NCI-H1694 treated with DMSO at 0.1 percent for 48 hours (cell line): ENCODE data around the gene TEX9.
A peak's percentile ranks its signal among the peaks of the same experiment; 100 is the strongest.
"Not testable (repeated sequence)": the region's sequence is repeated elsewhere in the genome, so short reads cannot be mapped to it uniquely, and the experiment has no call there.

Experiments used
- DNase-seq: peaks from one replicate; lab custom pipeline; 2025; lab: John Stamatoyannopoulos, UW

The TEX9 gene

DNA sequence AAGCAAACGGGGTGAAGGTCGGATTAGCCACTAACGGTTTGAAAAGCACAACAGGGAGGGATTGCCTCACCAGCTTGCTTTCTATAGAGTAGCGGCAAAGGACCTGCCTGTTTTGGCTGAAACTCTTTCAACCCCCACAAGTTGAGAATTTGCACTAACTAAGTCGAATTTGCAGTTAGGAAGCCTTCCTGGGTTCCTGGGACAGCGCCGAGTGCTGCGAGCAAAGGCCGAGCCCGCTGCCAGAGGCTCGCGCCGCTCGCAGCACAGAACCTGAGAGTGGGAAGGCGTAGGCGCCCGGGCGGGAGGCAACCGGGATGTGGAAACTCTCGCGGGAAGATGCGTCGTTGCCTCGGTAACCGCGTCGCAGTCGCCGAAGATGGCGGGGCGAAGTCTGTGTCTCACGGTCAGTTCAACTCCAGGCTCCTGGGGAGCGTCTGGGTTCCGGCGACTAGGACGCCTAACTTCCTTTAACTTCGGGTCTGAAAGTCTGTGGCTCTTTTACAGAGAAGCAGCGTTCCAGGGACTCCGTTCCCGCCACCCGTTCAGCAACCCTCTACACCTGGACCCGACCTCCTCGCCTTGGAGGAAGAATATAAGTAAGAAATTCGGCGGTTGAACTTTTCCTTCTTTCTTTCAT, at the start of gene TEX9:
TEX9 (plus strand) TSS at position 352 of the 637 bp plus-strand sequence; CDS start at position 377, 25 bp downstream.
- peak; percentile 59 for DNase-seq

DNA sequence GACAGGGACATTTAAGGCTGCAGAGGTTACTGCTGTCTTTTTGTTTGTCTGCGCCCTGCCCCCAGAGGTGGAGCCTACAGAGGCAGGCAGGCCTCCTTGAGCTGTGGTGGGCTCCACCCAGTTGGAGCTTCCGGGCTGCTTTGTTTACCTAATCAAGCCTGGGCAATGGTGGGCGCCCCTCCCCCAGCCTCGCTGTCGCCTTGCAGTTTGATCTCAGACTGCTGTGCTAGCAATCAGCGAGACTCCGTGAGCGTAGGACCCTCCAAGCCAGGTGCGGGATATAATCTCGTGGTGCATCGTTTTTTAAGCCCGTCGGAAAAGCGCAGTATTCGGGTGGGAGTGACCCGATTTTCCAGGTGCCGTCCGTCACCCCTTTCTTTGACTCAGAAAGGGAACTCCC, 48.7 kb upstream of the TEX9 start:
- DNase-seq = not testable (repeated sequence)

GRCh38 chr15:56320316-56320715, 44.9 kb upstream of the TEX9 start:
- no peak for DNase-seq

GRCh38 chr15:56320861-56321260, 44.4 kb upstream of the TEX9 start:
- DNase-seq = no peak

GRCh38 chr15:56322444-56322843, 42.8 kb upstream of the TEX9 start:
- DNase-seq = no peak

DNA sequence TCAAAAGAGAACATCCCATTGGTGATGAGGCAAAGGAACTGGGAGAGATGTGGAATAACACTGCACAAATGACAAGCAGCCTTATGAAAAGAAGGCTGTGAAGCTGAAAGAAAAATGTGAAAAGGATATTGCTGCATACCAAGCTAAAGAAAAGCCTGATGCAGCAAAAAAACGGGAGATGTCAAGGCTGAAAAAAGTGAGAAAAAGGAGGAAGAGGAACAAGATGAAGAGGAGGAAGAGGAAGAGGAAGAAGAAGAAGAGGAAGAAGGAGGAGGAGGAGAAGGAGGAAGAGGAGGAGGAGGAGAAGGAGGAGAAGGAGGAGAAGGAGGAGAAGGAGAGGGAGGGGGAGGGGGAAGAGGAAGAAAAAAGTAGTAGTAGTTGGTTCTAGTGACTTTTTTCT, 41.8 kb upstream of the TEX9 start:
- DNase-seq = no peak

- DNase-seq = no peak
Measured at GRCh38 chr15:56325186-56325585, 40.0 kb upstream of the TEX9 start.

GRCh38 chr15:56327721-56328502, 37.3 kb upstream of the TEX9 start:
- no peak for DNase-seq

- DNase-seq = no peak
Measured at GRCh38 chr15:56337084-56337725, 28.0 kb upstream of the TEX9 start.

- no peak for DNase-seq
Measured at GRCh38 chr15:56339594-56339993, 25.6 kb upstream of the TEX9 start.

- DNase-seq = no peak
Measured at GRCh38 chr15:56341201-56341600, 24.0 kb upstream of the TEX9 start.

DNA sequence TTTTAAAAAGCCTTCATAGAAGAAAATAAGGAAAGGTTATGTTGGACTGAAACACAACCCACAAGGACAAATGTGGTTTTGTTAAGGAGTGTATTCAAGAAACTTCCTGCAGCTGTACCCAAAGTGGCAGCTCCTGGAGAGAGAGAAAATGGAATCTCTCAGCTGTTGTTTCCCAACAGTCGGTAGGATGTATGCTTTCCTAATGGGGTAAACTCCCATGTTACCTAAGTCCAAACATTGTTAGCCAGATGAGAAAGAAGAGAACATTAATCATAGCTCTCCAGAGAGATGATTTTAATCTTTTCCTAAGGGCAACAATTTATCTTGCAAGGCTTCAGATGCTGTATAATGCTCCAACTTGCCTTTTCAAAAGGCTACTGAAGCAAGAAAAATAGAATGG, 22.6 kb upstream of the TEX9 start:
- DNase-seq = no peak

DNA sequence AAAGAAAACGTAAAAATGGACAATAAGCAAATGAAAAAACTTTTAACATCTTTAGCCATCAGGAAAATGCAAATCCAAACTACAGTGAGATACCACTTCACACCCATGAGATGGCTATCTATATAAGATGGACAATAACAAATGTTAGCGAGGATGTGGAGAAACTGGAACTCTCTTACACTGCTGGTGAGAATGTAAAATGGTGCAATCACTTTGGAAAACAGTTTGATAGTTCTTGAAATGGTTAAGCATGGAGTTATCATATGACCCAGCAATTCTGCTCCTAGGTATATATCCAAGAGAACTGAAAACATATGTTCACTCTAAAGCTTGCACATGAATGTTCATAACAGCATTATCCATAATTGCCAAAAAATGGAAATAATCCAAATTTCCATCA, 21.3 kb upstream of the TEX9 start:
- DNase-seq = no peak

DNA sequence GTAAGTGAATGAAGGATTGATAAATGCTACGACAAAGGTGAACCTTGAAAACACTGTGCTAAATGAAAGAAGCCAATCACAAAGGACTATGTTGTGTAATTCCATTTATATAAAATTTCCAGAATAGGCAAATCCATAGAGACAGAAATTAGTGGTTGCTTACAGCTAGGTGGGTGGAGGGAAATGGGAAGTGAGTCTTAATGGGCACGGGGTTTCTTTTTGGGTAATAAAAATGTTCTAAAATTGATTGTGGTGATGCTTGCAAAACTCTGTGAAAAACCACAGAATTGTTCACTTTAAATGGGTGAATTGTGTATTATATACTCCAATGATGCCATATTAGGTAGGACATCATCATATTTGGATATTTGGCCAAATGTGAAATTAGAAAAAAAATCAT, 20.9 kb upstream of the TEX9 start:
- DNase-seq = no peak

- no peak for DNase-seq
Measured at GRCh38 chr15:56346414-56346813, 18.8 kb upstream of the TEX9 start.

- no peak for DNase-seq
Measured at GRCh38 chr15:56349554-56349953, 15.7 kb upstream of the TEX9 start.

DNA sequence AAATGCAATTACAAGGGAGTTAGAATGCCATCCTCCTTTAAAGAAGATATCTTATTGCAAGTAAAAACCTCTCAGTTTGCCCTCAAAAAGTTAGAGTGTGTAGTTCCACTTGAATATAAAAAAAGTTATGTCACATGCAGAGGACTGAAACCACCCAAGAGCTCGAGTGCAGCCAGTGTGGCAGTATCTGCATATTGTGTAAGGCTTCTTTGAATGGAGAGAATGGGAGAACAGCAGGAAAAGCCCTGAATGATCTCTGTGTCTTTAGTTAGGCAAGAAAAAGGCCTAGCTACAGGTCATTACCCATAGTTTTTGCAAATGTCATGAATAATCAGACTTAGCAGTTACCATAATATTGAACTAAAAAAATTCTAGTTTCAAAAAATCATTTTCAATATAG, 13.9 kb upstream of the TEX9 start:
- no peak for DNase-seq

DNA sequence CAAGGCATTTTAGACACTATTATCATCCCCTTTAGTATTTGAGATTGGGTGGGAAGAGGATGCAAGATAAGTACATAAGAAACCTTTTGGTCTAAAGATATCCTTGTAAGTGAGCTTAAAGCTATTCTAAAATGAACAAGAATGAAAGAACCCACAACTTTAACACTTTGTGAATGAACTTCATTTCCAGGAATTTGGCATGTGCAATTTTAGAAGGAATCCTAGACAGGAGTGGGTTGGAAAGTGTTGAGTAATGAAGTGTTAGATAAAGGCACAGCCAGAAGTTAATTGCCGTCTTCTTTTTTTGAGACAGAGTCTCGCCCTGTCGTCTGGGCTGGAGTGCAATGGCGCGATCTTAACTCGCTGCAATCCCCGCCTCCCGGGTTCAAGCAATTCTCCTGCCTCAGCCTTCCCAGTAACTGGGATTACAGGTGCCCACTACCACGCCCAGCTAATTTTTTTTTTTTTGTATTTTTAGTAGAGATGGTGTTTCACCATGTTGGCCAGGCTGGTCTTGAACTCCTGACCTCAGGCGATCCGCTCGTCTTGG, 13.2 kb upstream of the TEX9 start:
- DNase-seq = no peak

DNA sequence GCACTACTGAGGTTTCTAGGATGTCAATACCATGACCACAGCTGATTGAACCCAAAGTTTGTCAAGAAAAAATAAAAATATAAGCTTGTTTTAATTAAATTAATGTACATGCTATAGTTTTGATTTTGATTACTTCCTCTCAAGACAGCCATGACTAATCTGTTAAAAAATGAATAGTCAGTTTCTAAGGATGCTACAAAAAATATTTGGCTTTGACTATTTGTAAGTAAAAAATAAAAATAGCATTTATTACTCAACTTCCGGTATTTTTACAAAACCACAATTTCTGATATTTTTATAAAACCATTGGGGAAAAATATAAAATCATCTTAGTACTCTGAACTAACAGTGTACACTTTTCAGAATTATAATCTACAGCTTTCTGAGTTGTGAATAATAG, 12.1 kb upstream of the TEX9 start:
- DNase-seq = no peak

DNA sequence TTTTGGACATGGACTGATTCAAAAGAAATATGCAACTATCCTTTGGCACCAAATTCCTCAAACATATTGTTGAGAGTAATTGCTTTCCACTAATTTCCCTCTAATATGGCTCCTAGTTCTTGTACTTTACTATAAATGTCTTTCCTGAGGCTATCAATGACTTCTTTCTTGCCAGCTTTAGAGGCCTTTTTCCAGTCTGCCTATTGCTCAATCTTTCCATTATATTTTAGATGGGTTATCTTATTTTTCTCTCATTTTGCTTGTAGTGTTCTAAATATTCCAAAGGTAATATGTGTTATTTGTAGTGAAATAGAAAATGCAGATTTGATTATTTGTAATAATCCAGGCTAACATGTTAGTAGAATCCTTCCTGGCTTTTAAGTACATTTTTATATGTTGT, 11.5 kb upstream of the TEX9 start:
- DNase-seq = no peak

GRCh38 chr15:56356616-56357015, 8.6 kb upstream of the TEX9 start:
- no peak for DNase-seq

GRCh38 chr15:56358604-56359003, 6.6 kb upstream of the TEX9 start:
- DNase-seq = no peak

DNA sequence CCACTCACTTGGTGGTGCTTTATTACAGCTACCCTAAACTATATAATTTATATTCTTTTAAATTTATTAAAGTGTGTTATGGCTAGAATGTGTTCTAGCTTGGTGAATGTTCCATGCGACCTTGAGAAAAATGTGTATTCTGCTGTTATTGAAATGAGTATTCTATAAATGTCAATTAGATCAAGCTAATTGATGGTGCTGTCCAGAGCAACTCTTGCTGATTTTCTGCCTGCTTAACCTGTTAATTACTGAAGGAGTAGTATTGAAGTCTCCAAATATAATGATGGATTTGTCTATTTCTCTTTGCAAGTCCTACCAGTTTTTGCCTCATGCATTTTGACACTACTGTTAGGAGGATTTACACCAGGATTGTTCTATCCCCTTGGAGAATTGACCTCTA, 3.2 kb upstream of the TEX9 start:
- no peak for DNase-seq
